ENCODE results near the gene STRIP1.

- TF ChIP-seq, protein P1, sequence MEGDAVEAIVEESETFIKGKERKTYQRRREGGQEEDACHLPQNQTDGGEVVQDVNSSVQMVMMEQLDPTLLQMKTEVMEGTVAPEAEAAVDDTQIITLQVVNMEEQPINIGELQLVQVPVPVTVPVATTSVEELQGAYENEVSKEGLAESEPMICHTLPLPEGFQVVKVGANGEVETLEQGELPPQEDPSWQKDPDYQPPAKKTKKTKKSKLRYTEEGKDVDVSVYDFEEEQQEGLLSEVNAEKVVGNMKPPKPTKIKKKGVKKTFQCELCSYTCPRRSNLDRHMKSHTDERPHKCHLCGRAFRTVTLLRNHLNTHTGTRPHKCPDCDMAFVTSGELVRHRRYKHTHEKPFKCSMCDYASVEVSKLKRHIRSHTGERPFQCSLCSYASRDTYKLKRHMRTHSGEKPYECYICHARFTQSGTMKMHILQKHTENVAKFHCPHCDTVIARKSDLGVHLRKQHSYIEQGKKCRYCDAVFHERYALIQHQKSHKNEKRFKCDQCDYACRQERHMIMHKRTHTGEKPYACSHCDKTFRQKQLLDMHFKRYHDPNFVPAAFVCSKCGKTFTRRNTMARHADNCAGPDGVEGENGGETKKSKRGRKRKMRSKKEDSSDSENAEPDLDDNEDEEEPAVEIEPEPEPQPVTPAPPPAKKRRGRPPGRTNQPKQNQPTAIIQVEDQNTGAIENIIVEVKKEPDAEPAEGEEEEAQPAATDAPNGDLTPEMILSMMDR (IDR thresholded peaks at IDR 0.05; ENCODE audit: low read length), result no peak
- TF ChIP-seq EZH2 (optimal IDR thresholded peaks at IDR 0.05; ENCODE audit: low read depth, low read length), result no peak
These were observed 46.0 kb upstream of the STRIP1 start for GRCh38 chr1:109988349-109988914.

Measured in MM.1S (cell line).